NB4 (cell line): Measurements from ENCODE around the gene TEX14.

Source experiments
- CTCF ChIP-seq: IDR thresholded peaks from one replicate; pipeline ENCODE4 v1.5.1; 2012; ENCODE audit warnings: low read depth, low read length
- MYC ChIP-seq: IDR thresholded peaks from 2 replicates; pipeline ENCODE4 v1.6.1; 2011; ENCODE audit warnings: low read depth, low read length

- TF ChIP-seq CTCF (no peak), MYC (peak; percentile 74)
These were observed 602 bp upstream of the TEX14 start, which contains the start of gene RAD51C for GRCh38 chr17:58692239-58693055.
